ENCODE measurements around the gene AHI1.

Gene AHI1

GRCh38 chr6:135520781-135521180 lies 23.2 kb upstream of the AHI1 start:
- H3K36me3 ChIP-seq: no peaks in the 10 kb centered on the region

GRCh38 chr6:135519348-135519747 lies 21.8 kb upstream of the AHI1 start:
- TF ChIP-seq CTCF (IDR thresholded peaks at IDR 0.05): no peak
- no peak overlapping the region for H3K27ac ChIP-seq
- no peaks in the 10 kb centered on the region for H3K4me1 ChIP-seq (ENCODE audit: control insufficient read depth in 1 of 2, insufficient read depth in 1 of 2, low read depth in 1 of 2, low read length in 1 of 2)
- H3K9me3 ChIP-seq: no peaks in the 10 kb centered on the region
- H3K36me3 ChIP-seq: no peaks in the 10 kb centered on the region
- no peaks in the 10 kb centered on the region for H3K27me3 ChIP-seq
- H3K4me3 ChIP-seq (ENCODE audit: low read depth in 1 of 2, low read length in 1 of 2): no peak overlapping the region

More at GRCh38 chr6:135520781-135521180, 23.2 kb upstream of the AHI1 start:
- no peak overlapping the region for H3K4me3 ChIP-seq (ENCODE audit: low read depth in 1 of 2, low read length in 1 of 2)
- no peaks in the 10 kb centered on the region for H3K27me3 ChIP-seq
- no peak for TF ChIP-seq CTCF (IDR thresholded peaks at IDR 0.05)
- no peak overlapping the region for H3K27ac ChIP-seq
- H3K9me3 ChIP-seq: no peaks in the 10 kb centered on the region
- H3K4me1 ChIP-seq (ENCODE audit: control insufficient read depth in 1 of 2, insufficient read depth in 1 of 2, low read depth in 1 of 2, low read length in 1 of 2): no peaks in the 10 kb centered on the region

GRCh38 chr6:135517527-135517926 lies 20.0 kb upstream of the AHI1 start:
- no peak for TF ChIP-seq CTCF (IDR thresholded peaks at IDR 0.05)
- Histone ChIP-seq H3K4me1 (ENCODE audit: control insufficient read depth in 1 of 2, insufficient read depth in 1 of 2, low read depth in 1 of 2, low read length in 1 of 2) (no peaks in the 10 kb centered on the region), H3K4me3 (ENCODE audit: low read depth in 1 of 2, low read length in 1 of 2) (no peak overlapping the region), H3K27ac (no peak overlapping the region), H3K36me3 (no peaks in the 10 kb centered on the region), H3K27me3 (no peaks in the 10 kb centered on the region), H3K9me3 (no peaks in the 10 kb centered on the region)

DNA sequence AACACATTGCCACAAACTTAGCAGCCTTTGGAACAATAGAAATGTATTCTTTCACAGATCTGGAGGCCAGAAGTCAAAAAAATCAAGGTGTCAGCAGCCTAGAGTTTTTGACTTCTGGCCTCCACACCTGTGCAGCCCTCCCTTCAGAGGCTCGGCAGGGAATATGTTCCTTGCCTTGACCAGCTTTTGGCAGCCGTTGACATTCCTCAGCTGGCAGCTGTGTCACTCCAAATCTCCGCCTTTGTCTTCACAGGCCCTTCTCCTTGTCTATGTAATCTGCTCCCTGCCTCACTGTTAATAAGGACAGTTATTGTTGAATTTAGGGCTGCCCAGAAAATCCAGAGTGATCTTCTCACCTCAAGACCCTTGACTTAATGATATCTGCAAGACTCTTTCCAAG lies 17.2 kb upstream of the AHI1 start:
- Histone ChIP-seq H3K9me3 (no peaks in the 10 kb centered on the region), H3K4me1 (ENCODE audit: control insufficient read depth in 1 of 2, insufficient read depth in 1 of 2, low read depth in 1 of 2, low read length in 1 of 2) (no peaks in the 10 kb centered on the region), H3K27me3 (no peaks in the 10 kb centered on the region), H3K27ac (no peak overlapping the region), H3K36me3 (no peaks in the 10 kb centered on the region), H3K4me3 (ENCODE audit: low read depth in 1 of 2, low read length in 1 of 2) (no peak overlapping the region)
- no peak for TF ChIP-seq CTCF (IDR thresholded peaks at IDR 0.05)

DNA sequence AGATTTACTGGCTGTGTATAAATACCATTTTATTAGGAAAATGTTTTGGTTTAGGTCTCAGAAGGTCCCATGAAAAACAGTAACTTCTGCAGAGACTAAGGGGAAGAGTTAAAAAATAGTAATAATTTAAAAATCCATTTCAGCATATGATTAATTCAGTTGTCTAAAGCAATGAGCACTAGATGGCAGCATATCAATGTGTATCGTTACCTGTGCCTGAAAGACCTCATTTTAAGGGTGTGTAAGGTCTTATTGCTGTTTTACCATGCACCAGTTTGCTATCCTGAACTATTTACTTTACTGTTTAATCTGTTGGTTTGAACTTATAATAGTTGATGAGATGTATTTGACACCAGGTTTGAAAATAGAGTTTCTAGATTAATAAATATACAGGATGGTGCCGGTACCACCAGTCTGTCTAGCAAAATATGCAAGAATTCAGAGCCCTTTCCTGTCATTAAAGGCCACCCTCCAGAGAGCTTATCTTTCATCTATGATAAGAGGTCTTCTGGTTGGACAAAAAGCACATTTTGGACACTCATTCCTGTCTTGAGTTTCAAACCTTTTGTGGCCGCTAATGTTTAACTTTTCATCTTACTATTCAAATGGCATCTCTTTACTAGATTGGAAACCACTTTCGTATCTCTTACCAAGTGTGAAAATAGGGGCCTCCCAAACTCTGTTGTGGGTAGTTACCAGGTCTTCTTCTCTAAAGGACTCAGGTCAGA lies 8.9 kb upstream of the AHI1 start:
- H3K36me3 ChIP-seq: no peaks in the 10 kb centered on the region
- no peak overlapping the region for H3K27ac ChIP-seq
- no peak for TF ChIP-seq CTCF (IDR thresholded peaks at IDR 0.05)
- H3K27me3 ChIP-seq: no peaks in the 10 kb centered on the region
- H3K9me3 ChIP-seq: no peaks in the 10 kb centered on the region
- no peaks in the 10 kb centered on the region for H3K4me1 ChIP-seq (ENCODE audit: control insufficient read depth in 1 of 2, insufficient read depth in 1 of 2, low read depth in 1 of 2, low read length in 1 of 2)
- H3K4me3 ChIP-seq (ENCODE audit: low read depth in 1 of 2, low read length in 1 of 2): no peak overlapping the region
